Esophagus squamous epithelium (tissue), 5 donors: ENCODE results near the gene ABCC1. TPM values are rescaled to one million over a fixed set of nuclear protein-coding genes. Genes with fewer than 3 reads are reported as not detected.

Experiments
- DNase-seq: peaks from one replicate; lab custom pipeline; 2025; lab: John Stamatoyannopoulos, UW
- H3K27ac ChIP-seq, 4 donors: fragments of 200-600 bp; sonication (generic); one replicate each; pipeline ENCODE4 v1.5.1; 2016 to 2019; ENCODE audit warnings: mild to moderate bottlenecking in 1 of 4
- H3K27me3 ChIP-seq, 4 donors: fragments of 200-600 bp; sonication (generic); 1 replicate in 3 of 4; 2 replicates in 1 of 4; pipeline versions ENCODE4 v1.5.1 to v1.6.0; 2017 to 2021; ENCODE audit warnings: antibody characterized with exemption in 1 of 4
- H3K36me3 ChIP-seq, 3 donors: fragments of 200-600 bp; sonication (generic); one replicate each; pipeline ENCODE4 v1.5.1; 2016 to 2019
- H3K4me1 ChIP-seq, 3 donors: fragments of 200-600 bp; sonication (generic); one replicate each; pipeline ENCODE4 v1.5.1; 2017 to 2019
- H3K4me3 ChIP-seq, 4 donors: fragments of 200-600 bp; sonication (generic); 1 replicate in 3 of 4; 2 replicates in 1 of 4; pipeline ENCODE4 v1.5.1; 2016 to 2019; ENCODE audit warnings: mild to moderate bottlenecking in 2 of 4, moderate library complexity in 1 of 4
- H3K9me3 ChIP-seq, 3 donors: fragments of 200-600 bp; sonication (generic); one replicate each; pipeline ENCODE4 v1.5.1; 2016 to 2019
- POLR2A ChIP-seq, 4 donors: fragments of 450-650 bp; IDR thresholded peaks; one replicate each; pipeline ENCODE4 v1.6.1; 2017; ENCODE audit warnings: antibody characterized with exemption in 4 of 4, mild to moderate bottlenecking in 4 of 4, moderate library complexity in 3 of 4
- WGBS, 2 donors: methylation state at CpG; one replicate each; pipeline ENCODE4 v1.1.5; 2018; 5-methylcytosine and 5-hydroxymethylcytosine counted together
- intact Hi-C: fragments of 100-400 bp; cut with DNase I; formaldehyde crosslinking; loops from one replicate; pipeline ENCODE4 v1.15.0; 2022
- total RNA-seq, 4 donors: library from RNA; depleted of rRNA; stranded (reverse); fragments of >200 nt; gene quantifications; one replicate each; pipeline ENCODE4 v1.1.0, GENCODE V29; 2016
- TF ChIP-seq, protein P1 (sequence below), 6 experiments: fragments of 450-650 bp in 4 of 6; fragments of 200-600 bp in 2 of 6; sonication (generic) in 2 of 6; IDR thresholded peaks; one replicate each; pipeline ENCODE4 v1.5.1; 2016 to 2019; ENCODE audit warnings: antibody characterized with exemption in 6 of 6, mild to moderate bottlenecking in 4 of 6, moderate library complexity in 4 of 6
- donor health status: DM: yes; HTN: yes; CAD: no.

The ABCC1 gene
- total RNA-seq, 4 donors from 2014 or later = 22.9 to 56.7 (median 46.9) TPM

DNA sequence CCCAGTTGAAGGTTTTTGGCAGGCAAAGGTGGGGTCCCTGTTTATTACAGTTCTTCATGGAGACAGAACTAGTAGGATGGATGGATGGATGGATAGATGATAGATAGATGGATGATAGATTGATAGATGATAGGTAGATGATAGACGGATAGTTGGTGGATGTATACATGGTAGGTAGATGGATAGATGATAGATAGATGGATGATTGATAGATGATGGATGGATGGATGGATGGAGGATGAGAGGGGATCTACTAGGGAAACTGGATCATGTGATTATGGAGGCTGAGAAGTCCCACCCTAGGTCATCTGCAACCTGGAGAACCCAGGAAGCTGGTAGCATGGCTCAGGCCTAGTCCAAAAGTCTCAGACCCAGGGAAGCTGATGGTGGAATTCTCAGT is 88.6 kb downstream of the ABCC1 start:
- intact Hi-C loops = no loop called here
- H3K27ac ChIP-seq = no peak overlapping the region
- peaks cover 27 to 99% (median 28%) of the 10 kb centered on the region in 3 donors for H3K36me3 ChIP-seq
- no peak overlapping the region for H3K4me3 ChIP-seq
- no peaks in the 10 kb centered on the region for H3K9me3 ChIP-seq
- H3K27me3 ChIP-seq = no peaks in the 10 kb centered on the region
- 93 to 96% methylated on average over 1 of the region's 1 CpG for WGBS, 2 donors
- no peak for DNase-seq
- peaks cover 0 to 10% (median 5%) of the 10 kb centered on the region in 3 donors for H3K4me1 ChIP-seq
- TF ChIP-seq, protein P1, sequence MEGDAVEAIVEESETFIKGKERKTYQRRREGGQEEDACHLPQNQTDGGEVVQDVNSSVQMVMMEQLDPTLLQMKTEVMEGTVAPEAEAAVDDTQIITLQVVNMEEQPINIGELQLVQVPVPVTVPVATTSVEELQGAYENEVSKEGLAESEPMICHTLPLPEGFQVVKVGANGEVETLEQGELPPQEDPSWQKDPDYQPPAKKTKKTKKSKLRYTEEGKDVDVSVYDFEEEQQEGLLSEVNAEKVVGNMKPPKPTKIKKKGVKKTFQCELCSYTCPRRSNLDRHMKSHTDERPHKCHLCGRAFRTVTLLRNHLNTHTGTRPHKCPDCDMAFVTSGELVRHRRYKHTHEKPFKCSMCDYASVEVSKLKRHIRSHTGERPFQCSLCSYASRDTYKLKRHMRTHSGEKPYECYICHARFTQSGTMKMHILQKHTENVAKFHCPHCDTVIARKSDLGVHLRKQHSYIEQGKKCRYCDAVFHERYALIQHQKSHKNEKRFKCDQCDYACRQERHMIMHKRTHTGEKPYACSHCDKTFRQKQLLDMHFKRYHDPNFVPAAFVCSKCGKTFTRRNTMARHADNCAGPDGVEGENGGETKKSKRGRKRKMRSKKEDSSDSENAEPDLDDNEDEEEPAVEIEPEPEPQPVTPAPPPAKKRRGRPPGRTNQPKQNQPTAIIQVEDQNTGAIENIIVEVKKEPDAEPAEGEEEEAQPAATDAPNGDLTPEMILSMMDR (IDR thresholded peaks at IDR 0.05) = no peak
- no peak for TF ChIP-seq POLR2A (IDR thresholded peaks at IDR 0.05)

DNA sequence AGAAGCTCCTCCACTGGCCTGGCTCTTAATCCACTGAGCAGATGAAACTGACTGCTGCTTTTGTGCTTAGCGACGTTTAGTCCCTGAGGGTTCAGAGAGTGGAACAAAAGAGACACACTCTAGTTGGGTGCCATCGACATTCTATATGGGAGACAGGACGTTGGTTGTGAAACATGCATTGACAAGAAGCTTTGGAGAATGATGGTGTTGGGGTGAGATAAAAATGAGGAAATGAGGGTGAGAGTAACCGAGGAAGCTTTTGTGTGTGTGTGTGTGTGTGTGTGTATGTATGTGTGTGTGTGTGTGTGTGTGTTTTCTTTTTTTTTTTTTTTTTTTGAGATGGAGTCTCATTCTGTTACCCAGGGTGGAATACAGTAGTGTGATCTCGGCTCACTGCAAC is 89.5 kb downstream of the ABCC1 start:
- H3K36me3 ChIP-seq = peaks cover 27 to 98% (median 28%) of the 10 kb centered on the region in 3 donors
- no peak overlapping the region for H3K27ac ChIP-seq
- H3K4me1 ChIP-seq = peaks cover 0 to 6% (median 5%) of the 10 kb centered on the region in 3 donors
- H3K4me3 ChIP-seq = no peak overlapping the region
- intact Hi-C loops = no loop called here
- TF ChIP-seq, protein P1 (IDR thresholded peaks at IDR 0.05) = no peak
- TF ChIP-seq POLR2A (IDR thresholded peaks at IDR 0.05) = no peak
- DNase-seq = no peak
- no peaks in the 10 kb centered on the region for H3K27me3 ChIP-seq
- H3K9me3 ChIP-seq = no peaks in the 10 kb centered on the region
- 64 to 78% methylated on average over 5 to 6 of the region's 6 CpGs for WGBS, 2 donors

DNA sequence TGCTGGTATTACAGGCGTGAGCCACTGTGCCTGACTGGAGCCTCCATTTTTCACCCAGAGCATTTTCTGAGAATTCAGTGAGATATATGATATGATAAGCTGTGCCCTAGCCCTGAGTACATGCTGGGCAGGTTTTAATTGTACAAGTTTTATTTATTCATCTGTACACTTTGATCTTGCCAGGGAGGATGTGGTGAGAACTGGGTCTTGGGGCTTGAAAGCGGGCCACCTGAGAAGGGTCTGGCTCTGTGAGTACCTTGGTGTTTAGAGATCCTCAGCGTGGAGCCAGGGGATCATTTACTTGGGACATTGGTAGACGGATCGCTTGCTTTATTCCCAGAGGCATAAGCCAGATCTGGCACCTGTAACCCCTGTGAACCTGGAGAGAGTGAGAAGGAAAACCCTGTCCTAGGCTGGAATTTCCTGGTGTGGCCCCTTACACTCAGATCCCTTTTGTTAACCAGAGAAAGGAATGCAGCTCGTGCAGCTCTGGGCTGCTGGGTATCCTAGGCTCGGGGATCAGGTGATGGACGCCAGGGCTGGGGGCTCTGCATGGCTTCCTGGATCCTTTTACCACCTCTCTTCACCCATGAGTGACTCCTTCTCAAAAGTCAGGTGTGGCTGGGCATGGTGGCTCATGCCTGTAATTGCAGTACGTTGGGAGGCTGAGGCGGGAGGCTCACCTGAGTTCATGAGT is 91.9 kb downstream of the ABCC1 start:
- 86 to 90% methylated on average over 3 to 8 of the region's 10 CpGs for WGBS, 2 donors
- Histone ChIP-seq H3K27me3 (no peaks in the 10 kb centered on the region), H3K4me1 (peaks cover 2 to 22% (median 4%) of the 10 kb centered on the region in 3 donors), H3K27ac (peak overlapping the region in 2 of 4 donors; percentile 28 to 54), H3K36me3 (peaks cover 24 to 98% (median 38%) of the 10 kb centered on the region in 3 donors), H3K9me3 (no peaks in the 10 kb centered on the region), H3K4me3 (no peak overlapping the region)
- intact Hi-C loops = no loop called here
- no peak for DNase-seq
- no peak for TF ChIP-seq POLR2A (IDR thresholded peaks at IDR 0.05)
- TF ChIP-seq, protein P1 (IDR thresholded peaks at IDR 0.05) = no peak

DNA sequence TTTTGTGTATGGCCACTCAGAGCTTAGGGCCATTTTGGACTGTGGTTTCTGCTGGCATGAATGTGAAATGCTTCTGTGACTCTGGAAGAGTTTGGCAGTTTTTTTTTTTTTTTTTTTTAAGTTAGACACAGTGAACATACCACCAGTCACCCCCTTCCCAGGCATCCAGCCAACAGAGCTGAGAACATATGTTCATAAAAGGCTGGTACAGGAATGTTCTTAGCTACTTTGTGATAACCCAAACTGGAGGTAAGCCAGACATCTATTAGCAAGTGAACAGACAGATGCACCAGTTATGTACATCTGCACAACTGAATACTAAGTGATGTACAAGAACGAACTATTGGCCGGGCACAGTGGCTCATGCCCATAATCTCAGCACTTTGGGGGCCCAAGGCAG is 92.7 kb downstream of the ABCC1 start:
- intact Hi-C loops = no loop called here
- Histone ChIP-seq H3K4me3 (no peak overlapping the region), H3K36me3 (peaks cover 28 to 98% (median 37%) of the 10 kb centered on the region in 3 donors), H3K9me3 (no peaks in the 10 kb centered on the region), H3K27ac (peak overlapping the region in 1 of 4 donors; percentile 54), H3K4me1 (peaks cover 0 to 22% (median 4%) of the 10 kb centered on the region in 3 donors), H3K27me3 (no peaks in the 10 kb centered on the region)
- 80 to 90% methylated on average over 1 to 2 of the region's 2 CpGs for WGBS, 2 donors
- DNase-seq = no peak
- TF ChIP-seq, protein P1 (IDR thresholded peaks at IDR 0.05) = no peak
- TF ChIP-seq POLR2A (IDR thresholded peaks at IDR 0.05) = no peak

DNA sequence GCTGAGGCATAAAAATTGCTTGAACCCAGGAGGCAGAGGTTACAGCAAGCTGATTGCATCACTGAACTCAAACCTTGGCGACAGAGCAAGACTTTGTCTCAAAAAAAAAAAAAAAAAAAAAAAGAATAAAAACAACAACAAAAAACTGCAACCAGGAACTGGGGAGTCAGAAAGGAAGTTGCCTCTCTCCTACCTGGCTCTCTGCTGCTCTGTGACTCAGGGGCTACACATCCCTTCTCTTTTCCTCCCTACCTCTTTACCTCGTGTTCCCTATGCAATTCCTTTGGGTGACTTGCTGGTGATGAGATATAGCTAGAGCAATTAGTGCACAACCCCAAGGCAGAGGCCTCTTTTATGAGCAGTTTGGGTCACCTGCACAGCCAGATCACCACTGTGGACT is 95.9 kb downstream of the ABCC1 start:
- TF ChIP-seq, protein P1 (IDR thresholded peaks at IDR 0.05) = no peak
- no peak for TF ChIP-seq POLR2A (IDR thresholded peaks at IDR 0.05)
- Histone ChIP-seq H3K27ac (peak overlapping the region in 1 of 4 donors; percentile 39), H3K27me3 (no peaks in the 10 kb centered on the region), H3K4me1 (peaks cover 0 to 22% (median 4%) of the 10 kb centered on the region in 3 donors), H3K9me3 (no peaks in the 10 kb centered on the region), H3K36me3 (peaks cover 24 to 98% (median 50%) of the 10 kb centered on the region in 3 donors), H3K4me3 (no peak overlapping the region)
- intact Hi-C loops = no loop called here
- 38 to 49% methylated on average over 2 of the region's 2 CpGs for WGBS, 2 donors
- no peak for DNase-seq
